NCI-H2107 treated with DMSO at 0.1 percent for 48 hours (cell line): Measurements from ENCODE around the gene DDX49.
"Not testable (repeated sequence)": the region's sequence is repeated elsewhere in the genome, so short reads cannot be mapped to it uniquely, and the experiment has no call there.

Experiments used
- DNase-seq: peaks from one replicate; lab custom pipeline; 2025; ENCODE audit not compliant: unreplicated experiment; lab: John Stamatoyannopoulos, UW

DDX49 gene

DNA sequence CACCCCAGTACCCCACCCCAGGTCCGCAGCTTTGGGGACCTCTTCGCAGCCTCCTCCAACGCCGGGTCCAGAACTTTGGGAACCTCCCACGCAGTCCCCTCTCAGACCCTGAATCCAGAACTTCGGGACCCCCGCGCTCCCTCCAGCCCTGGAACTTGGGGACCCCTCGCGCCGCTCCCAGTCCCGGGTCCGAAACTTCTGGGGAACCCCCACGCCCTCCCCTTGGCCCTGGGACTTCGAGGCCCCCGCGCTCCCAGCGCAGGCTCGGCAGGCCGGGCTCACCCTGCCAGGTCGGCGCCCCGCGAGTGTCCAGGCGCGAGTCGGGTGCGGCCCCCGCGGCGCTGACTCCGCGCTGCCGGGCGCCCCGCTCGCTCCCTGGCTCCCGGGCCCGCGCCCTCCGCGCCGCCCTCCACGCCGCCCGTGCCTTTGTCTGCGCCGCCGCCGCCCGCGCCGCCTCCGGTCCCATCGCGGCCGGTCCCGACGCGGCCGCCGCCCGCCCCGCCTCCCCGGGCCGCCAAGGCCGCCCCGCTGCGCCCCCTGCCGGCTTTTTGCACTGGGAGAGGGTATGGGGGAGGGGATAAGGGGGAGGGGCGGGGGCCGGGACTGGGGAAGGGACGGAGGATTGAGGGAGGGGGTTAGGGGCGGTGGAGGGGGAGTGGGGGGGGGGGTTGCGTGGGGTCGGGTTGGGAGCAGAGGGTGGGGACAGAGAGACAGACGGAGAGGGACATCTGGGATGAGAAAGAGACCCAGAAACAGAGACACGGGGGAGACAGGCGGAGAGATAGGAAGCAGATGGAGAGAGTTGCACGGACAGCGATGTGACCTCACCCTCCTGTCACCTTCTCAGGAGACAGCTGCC, 21.5 kb downstream of the DDX49 start, which contains the start of gene HOMER3:
Gene HOMER3, minus strand, starts transcription at position 449 of the 859 bp plus-strand sequence. CDS start 2,235 bp downstream, outside the sequence.
- no peak for DNase-seq

DNA sequence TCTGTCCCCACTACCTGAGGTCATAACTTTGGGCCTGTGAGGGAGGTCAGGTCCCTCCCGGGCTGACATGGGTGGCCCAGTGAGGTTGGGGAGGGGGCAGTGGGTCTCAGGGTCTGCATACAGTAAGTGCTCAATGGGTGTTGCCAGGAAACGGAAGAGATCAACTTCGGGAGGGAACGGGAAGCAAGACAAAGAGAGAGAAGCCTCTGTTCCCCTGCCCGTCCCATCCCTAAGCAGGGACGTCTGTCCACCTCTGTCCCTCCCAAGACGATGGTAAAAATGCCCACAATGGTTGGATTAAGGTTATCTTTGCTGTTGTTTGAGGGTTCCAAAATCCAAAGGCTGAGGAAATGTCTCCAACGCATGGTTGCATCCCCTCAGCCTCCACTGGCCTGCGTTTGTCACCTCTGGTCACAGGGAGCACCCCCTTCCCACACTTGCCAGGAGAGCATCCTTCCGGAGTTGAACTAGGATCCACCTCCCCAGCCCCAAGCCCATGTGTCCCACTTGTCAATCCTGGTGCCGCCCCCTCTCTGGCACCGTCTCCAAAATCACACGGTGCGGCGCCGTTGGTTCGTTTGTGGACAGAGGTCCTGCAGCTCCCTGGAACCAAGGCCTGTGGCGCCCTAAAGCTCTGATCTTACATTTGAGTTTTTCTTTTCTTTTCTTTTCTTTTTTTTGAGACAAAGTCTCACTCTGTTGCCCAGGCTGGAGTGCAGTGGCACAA, 22.3 kb downstream of the DDX49 start:
- no peak for DNase-seq

DNA sequence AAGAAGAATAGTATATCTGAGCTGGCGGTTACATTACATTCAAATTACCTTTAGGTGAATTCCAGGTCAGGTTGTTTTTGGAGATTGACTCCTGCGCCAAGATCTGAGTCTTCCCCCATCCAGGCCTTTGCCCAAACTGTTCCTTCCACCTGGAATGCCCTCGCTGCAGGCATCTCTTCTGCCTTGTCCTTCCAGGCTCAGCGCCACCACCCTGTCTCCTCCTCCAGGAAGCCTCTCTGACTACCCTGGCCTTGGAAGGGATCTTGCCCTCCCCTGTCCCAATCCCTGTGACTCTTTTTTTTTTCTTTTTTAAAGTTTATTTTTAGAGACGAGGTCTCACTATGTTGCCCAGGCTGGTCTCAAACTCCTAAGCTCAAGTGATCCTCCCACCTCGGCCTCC, 23.2 kb downstream of the DDX49 start:
- DNase-seq, result no peak

DNA sequence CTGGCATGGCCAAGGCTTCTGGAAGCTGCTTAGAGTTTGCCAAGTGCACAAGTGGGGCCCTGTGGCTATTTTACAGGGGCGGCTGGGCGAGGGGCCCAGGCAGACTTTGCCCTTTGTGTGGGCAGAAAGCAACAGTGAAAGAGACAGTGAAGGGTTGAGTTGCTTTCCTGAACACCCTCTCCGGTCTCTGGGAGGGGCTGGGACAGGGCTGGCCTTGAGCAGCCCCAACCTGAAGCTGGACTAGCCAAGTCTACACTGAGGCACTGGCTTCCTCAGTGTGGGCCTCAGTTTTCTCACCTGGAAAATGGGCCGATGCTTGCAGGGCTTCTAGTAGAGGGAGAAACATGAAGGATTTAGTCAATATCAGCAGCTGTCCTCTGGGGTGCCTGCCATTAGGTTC, 23.9 kb downstream of the DDX49 start:
- no peak for DNase-seq

DNA sequence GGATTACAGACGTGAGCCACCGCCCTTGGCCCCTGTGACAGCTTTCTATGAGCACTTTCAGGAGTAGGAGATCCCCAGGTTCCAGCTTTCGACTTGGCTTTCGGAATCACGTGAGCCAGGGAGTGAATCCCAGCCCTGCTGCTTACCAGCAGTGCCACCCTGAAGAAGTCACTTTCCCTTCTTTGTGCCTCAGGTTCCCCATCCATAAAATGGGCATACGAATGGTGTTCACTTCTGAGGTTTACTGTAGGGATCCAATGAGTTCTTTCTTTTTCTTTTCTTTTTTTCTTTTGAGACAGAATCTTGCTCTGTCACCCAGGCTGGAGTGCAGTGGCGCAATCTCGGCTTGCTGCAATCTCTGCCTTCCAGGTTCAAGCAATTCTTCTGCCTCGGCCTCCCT, 25.8 kb downstream of the DDX49 start:
- DNase-seq, result no peak

DNA sequence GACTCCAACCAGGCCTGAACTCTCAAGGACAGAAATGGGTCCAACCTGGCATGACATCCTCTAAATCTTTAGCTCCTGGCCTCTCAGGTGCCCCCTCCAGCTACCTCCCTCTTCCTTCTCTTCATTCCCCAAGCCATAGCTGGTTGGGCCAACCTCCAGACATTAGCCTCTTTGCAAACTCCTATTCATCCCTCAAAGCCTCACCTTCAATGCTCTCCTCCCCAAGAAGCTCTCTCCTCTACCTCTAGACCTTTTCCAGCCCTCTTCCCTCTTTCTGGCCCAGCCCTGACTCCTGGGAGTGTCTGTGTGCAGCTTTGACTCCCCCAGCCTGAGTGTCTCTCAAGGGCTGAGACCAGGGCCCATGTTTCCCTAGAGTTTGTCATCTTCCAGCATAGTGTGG, 26.8 kb downstream of the DDX49 start:
- no peak for DNase-seq

DNA sequence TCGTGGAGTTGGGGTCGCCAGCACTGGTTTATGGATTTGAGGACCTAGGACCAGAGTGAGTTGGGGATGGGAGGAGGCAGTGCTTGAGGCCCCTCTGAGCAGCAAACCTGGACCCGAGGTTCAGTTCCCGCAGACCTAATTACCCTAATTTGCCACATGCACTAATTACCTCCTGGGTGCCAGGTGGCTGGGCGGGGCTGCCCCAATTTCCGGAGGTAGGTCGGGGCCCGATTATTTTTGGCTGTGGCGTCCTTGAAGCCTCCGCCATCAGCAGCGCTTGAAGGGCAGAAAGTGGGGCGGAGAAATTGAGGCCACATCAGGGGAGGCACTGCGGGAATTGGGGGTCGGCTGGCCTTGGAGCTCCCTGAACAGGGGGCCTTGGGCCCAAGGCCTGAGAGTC, 27.4 kb downstream of the DDX49 start:
- DNase-seq, result no peak

DNA sequence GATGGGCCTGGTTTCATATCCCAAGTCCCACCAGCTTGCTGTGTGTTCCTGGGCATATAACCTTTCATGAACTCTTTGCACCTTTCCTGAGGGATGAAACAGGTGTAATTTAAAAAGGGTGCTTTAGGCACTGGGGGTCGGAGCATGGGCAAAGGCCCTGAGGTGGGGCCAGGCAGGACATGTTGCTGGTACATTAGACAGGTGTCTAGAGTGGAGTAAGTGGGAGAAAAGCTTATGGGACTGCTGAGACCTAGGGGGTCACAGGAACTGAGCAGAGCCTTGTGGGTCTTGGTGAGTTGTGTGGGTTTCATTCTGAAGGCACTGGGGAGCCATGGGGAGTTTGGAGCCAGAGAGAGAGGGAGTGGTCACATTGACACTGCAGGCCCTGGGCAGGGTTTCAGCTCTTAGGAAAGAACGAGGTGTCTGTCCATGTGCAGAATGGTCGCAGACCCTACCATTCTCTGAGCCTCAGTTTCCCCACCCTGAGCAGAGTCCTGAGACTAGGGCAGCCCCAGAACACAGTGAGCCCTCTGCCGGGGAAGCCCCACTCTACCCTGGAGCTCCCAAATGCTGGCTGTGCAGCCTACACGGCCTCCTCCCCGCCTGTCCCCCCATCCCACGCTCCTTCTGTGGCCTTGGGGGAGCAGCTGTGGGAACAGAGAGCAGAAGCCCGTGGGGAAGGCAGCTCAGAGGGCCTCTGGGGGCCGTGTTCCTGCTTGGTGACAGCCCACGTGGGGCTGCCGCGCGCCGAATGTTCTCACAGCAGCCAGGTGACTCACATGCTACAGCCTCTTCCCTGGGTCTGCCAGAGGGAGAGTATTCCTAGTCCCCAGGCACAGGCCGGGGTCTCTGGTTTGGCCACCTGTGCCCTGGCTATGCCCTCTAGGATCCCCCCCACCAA, 28.8 kb downstream of the DDX49 start:
- no peak for DNase-seq

DNA sequence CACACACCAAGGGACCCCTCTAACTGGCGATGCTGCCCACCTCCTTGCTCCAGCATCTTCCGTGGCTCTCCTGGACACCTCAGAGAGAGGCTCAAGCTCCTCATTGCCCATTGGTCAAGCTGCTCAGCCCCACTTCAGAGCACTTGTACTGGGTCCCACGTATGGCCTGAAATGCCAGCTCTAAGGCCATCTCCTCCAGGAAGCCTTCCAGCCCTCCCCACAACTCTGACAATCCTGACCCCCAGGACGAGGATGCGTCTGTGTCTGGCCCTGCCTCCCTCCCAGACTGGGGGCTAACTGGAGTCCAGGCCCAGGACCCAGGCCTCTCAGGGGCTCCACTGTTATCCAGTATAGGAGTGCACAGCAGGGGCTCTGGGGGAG, 29.5 kb downstream of the DDX49 start:
- DNase-seq, result no peak

DNA sequence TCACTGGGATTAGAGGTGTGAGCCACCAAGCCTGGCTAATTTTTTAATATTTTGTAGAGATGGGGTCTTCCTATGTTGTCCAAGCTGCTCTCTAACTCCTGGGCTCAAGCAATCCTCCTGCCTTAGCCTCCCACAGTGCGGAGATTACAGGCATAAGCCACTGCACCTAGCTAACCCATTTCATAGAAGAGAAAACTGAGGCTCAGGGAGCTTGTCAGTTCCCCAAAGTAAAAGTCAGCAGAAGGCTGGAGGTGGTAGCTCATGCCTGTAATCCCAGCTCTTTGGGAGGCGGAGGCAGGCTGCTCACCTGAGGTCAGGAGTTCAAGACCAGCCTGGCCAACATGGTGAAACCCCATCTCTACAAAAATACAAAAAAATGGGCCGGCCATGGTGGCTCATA, 30.3 kb downstream of the DDX49 start:
- DNase-seq, result no peak

DNA sequence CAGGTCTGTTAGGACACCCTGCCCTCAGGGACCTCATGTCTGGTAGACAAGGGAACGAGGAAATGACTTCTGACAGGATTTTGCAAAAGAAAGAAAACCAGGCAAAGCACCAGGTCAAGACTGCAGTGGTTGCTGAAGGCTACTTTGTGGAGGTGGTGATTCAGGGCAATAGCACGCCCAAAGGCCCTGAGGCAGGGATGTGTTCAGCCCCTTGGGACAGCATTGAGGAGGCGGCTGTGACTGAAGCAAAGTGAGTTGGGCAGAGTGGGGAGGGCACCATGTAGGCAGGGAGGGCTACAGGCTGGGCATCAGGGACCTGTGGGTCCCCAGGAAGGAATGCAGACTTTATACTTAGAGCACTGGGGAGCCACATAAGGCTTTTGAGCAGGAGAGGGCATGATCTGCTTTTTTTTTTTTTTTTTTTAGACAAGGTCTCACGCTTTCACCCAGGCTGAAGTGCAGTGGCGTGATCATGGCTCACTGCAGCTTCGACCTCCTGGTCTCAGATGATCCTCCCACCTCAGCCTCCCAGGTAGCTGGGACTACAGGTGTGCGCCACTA, 32.3 kb downstream of the DDX49 start:
- DNase-seq, result no peak

DNA sequence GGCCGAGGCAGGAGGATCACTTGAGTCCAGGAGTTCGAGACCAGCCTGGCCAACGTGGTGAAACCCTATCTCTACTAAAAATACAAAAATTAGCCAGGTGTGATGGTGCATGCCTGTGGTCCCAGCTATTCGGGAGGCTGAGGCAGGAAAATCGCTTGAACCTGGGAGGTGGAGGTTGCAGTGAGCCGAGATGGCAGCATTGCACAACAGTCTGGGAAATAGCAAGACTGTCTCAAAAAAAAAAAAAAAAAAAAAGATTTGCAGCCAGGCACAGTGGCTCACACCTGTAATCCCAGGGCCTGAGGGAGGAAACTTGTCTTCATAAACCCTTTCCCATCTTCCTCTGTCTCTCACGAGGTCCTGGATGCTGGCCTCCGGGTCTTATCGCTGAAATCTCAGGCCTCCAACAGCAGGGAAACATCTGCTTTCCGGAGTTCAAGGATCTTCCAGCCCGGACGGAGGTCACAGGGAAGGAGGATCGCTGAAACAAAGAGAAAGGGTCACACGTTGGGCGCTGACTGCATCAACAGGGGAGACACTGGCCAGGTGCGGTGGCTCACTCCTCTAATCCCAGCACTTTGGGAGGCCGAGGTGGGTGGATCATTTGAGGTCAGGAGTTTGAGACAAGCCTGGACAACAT, 33.0 kb downstream of the DDX49 start:
- not testable (repeated sequence) for DNase-seq

DNA sequence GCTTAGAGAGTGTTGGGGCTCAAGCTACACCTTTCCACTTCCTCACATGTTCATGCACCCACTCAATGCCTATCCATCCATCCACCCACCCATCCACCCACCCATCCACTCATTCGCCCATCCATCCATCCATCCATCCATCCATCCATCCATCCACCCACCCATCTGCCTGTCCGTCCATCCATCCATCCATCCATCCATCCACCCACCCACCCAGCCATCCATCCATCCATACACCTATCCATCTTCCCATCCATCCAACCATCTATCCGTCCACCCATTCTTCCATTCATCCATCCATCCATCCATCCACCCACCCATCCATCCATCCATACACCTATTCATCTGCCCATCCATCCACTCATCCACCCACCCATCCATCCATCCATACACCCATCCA, 34.6 kb downstream of the DDX49 start:
- no peak for DNase-seq

DNA sequence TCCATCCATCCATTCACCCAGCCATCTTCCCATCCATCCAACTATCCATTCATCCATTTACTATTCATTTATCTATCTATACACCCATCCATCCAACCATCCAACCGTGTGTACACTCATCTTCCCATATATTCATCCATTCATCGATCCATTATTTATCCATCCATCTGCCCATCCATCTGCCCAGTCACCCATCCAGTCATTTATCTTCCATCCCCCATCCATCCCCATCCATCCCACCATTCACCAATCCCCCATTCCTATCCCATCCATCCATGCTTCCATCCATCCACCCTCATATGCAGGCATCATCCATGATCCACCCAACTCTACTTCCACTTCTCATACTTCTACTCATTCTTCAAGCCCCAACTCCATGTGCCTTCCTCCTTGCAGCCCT, 35.5 kb downstream of the DDX49 start:
- DNase-seq, result no peak

DNA sequence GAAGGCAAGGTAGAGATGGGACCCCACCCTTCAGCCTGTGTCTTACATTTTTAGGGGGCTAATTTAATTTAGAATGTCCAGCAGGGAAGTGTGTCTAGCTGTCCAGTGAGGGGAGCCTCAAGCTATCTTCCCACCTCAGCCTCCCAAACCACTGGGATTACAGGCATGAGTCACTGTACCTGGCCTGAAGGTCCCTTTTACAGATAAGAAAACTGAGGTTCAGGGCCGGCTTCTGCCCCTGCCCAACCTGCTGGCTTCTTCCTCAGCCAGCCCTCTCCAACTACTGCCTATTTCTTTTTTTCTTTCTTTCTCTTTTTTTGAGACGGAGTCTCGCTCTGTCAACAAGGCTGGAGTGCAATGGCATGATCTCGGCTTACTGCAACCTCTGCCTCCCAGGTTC, 40.9 kb downstream of the DDX49 start:
- no peak for DNase-seq

DNA sequence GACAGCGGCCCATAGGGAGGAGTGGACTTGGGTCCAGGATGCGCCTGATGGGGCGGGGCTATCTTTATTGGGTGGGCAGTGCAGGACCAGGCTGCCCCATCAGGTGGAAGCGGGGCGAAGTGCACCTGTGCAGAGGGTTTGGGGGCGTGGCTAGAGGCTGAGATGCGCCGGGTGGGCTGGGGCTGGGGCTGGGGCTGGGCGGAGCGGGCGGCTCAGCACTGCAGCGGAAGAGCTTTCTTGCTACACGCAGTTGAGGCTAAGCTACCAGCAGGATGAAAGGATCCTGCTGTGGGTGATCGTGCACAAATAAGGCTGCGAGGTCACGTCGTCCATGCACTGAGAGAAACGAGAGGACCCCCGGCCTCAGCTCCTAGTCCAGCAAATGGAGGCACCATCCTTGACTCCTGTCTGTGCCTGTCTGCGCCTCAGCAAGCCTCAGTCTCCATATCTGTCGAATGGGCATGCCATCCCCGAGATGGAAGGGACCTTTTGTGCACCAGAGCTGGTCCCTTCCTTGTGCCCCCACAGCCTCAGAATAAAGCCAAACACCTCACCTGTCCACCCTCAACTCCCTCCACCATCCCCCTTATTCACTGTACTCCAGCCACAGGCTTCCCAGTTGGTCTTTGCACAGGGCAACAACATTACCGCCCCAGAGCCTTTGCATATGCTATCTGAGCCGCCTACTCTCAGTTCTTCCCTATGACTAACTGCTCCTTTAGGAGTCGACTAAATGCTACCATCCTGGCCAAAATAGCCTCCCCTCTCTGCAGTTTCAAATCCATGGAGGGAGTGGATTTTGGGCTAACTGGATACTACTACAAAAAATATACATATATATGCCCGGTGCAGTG, 42.5 kb downstream of the DDX49 start:
- no peak for DNase-seq

DNA sequence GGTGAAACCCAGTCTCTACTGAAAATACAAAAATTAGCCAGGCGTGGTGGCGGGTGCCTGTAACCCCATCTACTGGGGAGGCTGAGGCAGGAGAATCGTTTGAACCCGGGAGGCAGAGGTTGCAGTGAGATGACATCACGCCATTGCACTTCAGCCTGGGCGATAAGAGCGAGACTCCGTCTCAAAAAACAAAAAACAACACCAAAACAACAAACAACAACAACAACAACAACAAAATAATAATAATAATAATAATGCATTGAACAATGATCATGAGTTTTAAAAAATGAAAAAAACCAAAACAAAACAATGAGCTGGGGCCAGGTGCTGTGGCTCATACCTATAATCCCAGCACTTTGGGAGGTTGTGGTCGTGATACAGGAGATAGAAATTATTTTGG, 44.6 kb downstream of the DDX49 start:
- DNase-seq, result no peak

DNA sequence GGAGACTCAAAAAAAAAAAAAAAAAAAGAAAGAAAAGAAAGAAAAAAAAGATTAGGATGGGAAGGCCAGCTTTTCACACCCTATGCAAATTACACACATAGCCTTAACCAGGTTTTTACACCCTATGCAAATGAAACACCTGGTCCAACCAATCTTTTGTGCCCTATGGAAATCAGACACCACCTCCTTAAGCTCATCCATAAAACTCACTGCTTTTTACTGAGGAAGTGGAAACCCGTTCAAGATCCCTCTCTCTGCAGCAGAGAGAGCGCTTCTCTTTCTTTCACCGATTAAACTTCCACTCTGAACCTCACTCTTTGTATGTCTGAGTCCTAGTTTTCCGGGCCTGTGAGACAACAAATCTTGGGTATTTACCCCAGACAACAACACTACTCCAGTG, 46.8 kb downstream of the DDX49 start:
- DNase-seq, result no peak

DNA sequence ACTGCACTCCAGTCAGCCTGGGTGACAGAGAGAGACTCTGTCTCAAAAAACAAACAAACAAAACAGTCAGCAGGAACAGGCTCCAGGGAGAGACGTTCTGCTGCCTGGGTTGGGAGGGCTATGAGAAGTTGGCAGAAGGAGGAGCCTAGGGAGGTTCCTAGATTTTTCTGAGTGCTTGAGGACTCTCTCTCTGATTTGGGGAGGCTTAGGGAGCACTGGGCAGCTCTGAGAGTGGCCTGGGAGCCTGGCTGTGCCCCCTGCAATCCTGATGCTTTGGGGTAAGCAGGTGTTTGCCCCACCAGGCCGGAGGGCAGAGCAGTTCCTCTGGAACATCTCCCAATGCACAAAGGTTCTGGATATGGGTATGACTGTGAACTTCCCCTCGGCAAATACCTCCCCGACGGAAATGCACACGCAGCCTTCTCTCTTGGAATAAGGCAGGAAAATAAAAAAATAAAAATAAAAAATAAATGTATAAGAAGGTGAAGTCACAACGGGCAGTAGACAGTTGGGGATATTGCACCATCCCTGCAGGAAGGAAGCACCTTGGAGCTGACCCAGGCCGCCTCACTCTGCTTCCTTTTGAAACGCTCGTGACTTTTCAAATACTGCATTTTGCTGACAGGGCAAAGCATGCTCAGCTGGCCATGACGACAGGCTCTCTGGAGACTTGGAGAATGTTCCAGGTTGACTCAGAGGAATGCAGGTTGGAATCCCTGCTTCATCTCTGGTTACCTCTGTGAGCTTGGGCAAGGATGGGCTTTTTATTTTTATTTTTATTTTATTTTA, 48.0 kb downstream of the DDX49 start:
- DNase-seq, result no peak
